NOMO-1 treated with DMSO at 0.1 percent for 48 hours (cell line): ENCODE results near the gene NCAPD2.
"Not testable (repeated sequence)": the region's sequence is repeated elsewhere in the genome, so short reads cannot be mapped to it uniquely, and the experiment has no call there.

ENCODE experiments used
- DNase-seq: peaks from one replicate; lab custom pipeline; 2025; ENCODE audit not compliant: unreplicated experiment; lab: John Stamatoyannopoulos, UW

NCAPD2 gene

DNA sequence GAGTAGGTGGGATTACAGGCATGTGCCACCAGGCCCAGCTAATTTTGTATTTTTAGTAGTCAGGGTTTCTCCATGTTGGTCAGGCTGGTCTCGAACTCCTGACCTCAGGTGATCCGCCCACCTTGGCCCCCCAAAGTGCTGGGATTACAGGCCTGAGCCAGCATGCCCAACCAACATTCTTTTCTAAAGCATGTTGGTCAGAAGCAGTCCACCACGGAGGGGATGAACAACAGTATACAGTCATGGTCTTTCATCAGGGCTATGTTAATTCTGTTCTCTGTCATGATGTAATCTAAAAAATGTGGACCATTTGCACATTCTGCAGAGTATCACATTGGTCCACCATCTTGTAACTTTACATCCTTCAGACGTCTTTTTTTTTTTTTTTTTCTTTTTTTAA is 4.5 kb upstream of the NCAPD2 start:
- no peak for DNase-seq

- not testable (repeated sequence) for DNase-seq
Measured at GRCh38 chr12:6490673-6491072, 3.2 kb upstream of the NCAPD2 start.

DNA sequence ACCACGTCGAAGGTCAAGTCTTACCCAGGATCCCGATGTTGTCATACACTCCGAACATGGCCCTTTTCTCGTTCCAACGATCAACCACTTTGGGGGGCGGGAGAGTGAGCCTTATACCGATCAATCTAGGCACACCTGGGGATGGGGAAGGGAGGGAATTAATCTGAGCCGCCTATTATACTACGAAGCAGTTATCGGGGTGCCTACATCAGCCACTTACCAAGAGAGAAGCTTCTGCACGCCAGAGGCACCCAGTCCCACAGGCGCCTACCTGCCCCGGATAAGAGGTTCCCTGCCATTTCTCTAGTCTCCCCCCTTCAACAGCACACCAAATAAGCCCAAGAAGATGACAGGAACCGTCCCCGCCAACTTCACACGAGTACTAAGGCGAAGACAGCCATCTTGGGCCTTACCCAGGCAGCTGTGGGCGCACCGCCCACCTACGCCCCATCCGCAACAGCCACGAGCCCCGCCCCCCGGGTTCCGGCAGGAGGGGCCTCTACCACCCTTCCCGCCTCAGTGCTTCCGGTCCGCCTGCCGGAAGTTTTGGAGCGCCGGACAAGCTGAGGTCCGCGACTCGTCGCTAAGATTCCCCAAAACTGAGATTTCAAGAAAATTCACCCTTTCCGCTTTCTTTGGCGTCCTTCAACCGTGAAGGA is 935 bp upstream of the NCAPD2 start, which contains the start of gene MRPL51:
TSS of gene MRPL51 (minus strand) at position 425 of the 659 bp plus-strand sequence. CDS start at position 299, 126 bp downstream.
- DNase-seq, result peak; percentile 92

DNA sequence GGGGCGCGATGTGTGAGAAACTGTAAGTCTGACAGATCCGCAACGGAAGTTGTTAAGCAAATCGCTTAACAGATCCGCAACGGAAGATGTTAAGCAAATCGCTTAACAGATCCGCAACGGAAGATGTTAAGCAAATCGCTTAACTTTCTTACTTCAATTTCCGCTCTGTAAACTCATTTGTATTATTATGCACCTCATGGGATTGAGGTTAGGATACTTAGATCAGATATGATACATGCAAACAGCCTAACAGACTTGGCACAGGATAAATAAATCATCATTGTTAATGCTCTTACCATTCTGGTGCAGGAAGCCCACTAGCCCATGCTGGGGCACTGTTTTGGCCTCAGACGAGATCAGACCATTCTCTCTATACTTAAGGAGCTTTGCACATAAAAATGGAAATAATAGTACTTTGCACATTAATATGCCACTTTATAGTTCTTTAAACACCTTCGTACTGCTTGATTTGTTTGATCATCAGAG is 399 bp downstream of the NCAPD2 start:
- peak; percentile 53 for DNase-seq

DNA sequence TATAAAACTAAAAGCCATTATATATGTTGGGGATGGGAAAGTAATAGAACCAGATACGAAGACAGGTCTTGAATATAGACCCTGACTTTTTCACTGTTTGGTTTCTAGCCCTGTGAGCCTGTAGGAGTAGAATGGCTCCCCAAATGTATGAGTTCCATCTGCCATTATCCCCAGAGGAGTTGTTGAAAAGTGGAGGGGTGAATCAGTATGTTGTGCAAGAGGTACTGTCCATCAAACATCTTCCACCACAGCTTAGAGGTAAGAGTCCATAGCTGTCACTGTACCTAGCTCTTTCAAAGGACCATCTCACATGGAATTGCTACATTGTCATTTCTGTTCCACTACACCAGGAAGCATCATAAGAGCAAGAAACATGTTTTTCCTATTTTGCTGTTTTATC is 1.1 kb downstream of the NCAPD2 start:
- no peak for DNase-seq

DNA sequence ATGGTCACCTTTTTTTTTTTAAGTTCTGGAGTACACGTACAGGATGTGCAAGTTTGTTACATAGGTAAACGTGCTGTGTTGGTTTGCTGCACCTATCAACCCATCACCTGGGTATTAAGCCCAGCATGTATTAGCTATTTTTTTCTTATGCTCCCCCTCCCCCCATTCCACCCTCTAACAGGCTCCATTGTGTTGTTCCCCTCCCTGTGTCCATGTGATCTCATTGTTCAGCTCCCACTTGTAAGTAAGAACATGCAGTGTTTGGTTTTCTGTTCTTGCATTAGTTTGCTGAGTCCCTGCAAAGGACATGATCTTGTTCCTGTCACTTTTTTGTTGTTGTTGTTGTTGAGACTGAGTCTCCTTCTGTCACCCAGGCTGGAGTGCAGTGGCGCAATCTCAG is 3.4 kb downstream of the NCAPD2 start:
- DNase-seq, result not testable (repeated sequence)

DNA sequence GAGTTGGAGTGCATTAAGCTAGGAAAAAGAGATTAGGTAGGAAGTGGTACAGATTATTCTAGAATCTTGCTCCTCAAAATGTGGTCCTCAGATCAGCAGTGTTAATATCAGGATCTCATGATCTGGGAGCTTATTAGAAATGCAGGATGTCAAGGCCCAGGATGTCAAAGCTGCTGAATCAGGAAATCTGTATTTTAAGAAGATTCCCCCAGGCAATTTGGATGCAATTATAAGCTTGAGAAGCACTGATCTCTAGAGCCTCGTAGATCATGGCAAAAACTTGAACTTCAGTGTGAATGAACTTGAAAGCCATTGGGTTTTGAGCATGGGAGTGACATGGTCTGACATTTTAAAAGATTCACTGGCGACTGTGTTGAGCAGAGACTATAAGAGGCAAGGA is 6.6 kb downstream of the NCAPD2 start:
- DNase-seq, result no peak

GRCh38 chr12:6507102-6507998 is 13.4 kb downstream of the NCAPD2 start:
- no peak for DNase-seq

GRCh38 chr12:6508087-6508486 is 14.2 kb downstream of the NCAPD2 start:
- DNase-seq, result no peak

DNA sequence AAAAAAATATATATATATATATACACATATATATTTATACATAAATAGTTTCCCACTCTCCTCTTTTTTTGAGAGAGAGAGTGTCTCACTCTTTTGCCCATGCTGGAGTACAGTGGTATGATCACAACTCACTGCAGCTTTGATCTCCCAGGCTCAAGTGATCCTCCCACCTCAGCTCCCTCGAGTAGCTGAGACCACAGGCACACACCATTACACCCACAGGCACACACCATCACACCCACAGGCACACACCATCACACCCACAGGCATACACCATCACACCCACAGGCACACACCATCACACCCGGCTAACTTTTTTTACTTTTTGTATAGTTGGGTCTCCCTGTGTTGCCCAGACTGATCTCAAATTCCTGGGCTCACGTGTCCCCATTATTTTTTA is 26.3 kb downstream of the NCAPD2 start:
- DNase-seq, result no peak

DNA sequence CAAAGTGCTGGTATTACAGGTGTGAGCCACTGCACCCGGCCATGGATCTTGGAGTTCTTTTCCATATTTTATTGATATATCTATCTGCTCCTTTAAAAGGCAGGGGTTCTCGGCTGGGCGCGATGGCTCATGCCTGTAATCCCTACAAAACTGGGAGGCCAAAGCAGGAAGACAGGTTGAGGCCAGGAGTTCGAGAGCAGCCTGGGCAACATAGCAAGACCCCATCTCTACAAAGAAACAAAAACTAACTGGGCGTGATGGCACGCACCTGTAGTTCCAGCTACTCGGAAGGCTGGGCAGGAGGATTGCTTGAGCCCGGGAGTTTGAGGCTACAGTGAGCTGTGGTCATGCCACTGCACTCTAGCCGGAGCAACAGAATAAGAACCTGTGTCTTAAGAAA is 28.3 kb downstream of the NCAPD2 start:
- no peak for DNase-seq

- DNase-seq, result no peak
Measured at GRCh38 chr12:6523708-6524107, 29.8 kb downstream of the NCAPD2 start.

GRCh38 chr12:6524648-6525047 is 30.7 kb downstream of the NCAPD2 start:
- no peak for DNase-seq

DNA sequence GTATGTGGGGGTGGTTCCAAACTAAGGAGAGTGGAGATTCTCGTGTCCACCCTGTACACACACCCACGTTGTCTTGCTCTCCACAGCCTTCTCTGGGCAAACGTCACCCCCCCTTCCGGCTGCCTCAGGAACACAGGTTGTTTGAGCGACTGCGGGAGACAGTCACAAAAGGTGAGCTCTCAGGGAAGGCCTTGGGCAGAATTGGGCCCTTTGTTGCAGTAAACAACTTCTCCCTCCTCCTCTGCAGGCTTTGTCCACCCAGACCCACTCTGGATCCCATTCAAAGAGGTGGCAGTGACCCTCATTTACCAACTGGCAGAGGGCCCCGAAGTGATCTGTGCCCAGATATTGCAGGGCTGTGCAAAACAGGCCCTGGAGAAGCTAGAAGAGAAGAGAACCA is 32.3 kb downstream of the NCAPD2 start:
- DNase-seq, result no peak

GRCh38 chr12:6526766-6527525 is 33.0 kb downstream of the NCAPD2 start:
- DNase-seq, result no peak

DNA sequence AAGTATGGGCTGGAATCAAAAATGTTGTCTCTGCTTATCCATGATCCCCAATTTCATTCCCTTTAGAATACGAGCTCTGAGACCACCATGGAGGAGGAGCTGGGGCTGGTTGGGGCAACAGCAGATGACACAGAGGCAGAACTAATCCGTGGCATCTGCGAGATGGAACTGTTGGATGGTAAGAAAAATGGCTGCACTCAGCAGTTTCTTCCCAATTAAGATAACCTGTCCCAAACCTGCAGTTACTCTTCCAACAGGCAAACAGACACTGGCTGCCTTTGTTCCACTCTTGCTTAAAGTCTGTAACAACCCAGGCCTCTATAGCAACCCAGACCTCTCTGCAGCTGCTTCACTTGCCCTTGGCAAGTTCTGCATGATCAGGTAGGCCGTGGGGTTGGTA is 33.8 kb downstream of the NCAPD2 start:
- no peak for DNase-seq

- DNase-seq, result no peak
Measured at GRCh38 chr12:6528539-6529235, 34.8 kb downstream of the NCAPD2 start.

DNA sequence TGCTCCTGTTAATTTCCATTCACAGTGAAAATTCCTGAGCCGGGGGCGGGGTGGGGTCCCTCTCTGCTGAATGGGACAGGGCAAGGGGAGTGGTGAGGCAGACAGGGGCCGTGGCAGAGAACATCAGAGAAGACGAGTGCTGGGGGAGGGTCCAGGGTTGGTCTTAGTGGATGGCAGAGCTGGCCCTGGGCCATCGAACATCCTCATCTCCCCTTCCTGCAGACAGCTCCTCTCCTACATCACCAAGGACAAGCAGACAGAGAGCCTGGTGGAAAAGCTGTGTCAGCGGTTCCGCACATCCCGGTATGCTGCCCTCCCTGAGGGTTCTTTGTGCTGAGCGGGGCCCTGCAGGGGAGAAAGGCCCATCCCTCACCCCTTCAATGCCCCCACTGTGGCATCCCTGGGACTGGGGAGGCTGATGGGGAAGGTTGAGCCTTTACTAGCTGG is 35.4 kb downstream of the NCAPD2 start:
- DNase-seq, result no peak

DNA sequence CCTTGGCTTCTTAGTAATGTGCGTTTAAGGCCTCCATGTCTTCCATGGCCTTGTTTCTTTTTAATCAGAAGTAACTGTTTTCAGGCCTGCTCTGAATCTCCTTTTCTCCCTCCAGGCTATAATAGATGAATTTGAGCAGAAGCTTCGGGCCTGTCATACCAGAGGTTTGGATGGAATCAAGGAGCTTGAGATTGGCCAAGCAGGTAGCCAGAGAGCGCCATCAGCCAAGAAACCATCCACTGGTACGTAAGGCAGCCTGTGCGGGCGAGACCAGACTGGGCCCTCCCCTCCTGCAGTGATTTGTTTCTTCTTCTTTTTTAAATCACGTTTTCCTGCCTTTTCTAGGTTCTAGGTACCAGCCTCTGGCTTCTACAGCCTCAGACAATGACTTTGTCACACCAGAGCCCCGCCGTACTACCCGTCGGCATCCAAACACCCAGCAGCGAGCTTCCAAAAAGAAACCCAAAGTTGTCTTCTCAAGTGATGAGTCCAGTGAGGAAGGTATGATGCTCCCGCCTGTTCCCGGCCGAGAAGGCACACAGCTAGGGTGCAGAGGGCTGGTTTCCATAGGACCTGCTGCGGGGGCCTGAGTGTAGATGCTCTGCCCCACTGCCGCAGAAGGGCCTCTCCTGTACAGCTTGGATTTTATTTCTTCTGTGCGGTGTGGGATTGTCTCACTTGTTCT is 36.8 kb downstream of the NCAPD2 start:
- no peak for DNase-seq
